Kidney glomerular epithelial cell (primary cell): ENCODE results near the gene UBE2E1.

ENCODE experiments used
- DNase-seq: peaks from one replicate; lab custom pipeline; 2025; lab: John Stamatoyannopoulos, UW

UBE2E1 gene

DNA sequence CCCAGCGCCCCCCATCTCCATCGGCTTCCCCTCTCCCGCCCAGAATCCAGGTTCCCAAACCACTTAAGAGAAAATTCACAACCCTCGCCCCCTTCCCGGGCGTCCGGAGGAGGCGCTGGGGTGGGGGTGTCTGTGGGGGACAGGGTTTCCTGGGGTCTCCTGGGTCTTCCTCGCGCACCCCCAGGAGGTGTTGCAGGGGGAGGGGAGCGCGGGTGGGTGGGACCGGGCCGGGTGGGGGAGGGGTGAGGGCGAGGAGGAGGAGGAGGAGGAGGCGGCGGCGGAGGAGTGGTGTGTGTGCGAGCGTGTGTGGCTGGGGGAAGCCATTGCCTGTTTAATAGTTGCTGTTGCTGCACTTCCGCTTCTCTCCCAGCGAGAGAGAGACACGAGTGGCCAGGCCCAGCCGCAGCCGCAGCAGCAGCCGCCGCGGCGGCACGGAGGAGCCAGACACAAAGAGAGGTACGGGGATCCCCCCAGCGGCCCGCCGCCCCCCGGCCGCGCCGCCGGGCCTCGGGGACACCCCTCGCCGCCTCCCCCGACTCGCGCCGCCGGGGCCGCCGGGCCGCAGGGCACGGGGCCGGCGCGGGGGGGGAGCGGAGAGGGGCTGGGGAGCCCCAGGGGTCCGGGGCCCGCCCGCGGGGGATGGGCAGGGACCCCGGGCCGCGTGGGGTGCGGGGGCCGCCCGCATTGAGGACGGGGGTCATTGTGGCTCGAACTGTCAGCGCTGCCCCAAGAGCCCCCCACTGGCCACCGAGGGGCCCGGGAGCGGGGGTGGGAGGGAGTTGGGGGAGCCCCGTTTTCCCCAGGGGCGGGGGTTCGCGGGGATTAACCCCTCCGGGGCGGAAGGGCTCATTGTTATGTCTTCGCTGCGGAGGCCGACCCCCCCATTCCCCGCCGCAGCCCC lies at the start of gene UBE2E1:
Gene UBE2E1 (plus strand): TSS at position 323 of the 901 bp plus-strand sequence. CDS start 1,315 bp downstream, outside the sequence.
- peak; percentile 63 for DNase-seq

DNA sequence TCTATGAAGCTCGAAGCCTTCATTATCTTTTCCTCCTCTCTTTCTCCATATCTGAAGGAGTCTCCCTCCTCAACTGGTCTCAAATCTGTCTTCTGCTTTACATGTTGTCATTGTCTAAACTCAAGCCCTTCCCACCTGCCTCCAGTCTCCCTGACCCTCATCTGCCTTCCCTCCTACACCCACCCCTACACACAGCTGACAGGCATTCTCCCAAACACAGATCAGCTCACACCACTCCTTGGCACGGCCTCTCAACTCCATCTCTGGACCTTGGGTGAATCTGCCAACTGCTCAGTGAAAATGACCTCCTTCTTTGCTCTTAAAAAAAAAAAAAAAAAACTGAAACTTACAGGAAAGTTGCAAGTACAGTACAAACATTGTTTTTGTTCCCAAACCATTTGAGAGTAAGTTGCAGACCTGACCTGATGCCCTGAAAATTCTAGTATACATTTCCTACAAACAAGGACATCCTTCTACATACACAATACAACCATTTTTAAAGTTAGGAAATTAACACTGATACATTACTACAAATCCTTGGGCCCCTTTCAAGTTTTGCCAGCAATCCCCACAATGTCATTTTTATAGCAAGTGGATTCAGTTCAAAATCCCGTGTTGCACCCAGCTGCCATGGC lies 49.4 kb upstream of the UBE2E1 start:
- no peak for DNase-seq

GRCh38 chr3:23758253-23758838 lies 47.4 kb upstream of the UBE2E1 start:
- DNase-seq, result no peak

- DNase-seq, result no peak
These were observed 45.4 kb upstream of the UBE2E1 start for GRCh38 chr3:23760325-23760724.

GRCh38 chr3:23760871-23761373 lies 44.8 kb upstream of the UBE2E1 start:
- no peak for DNase-seq

GRCh38 chr3:23761440-23761896 lies 44.3 kb upstream of the UBE2E1 start:
- DNase-seq, result peak; percentile 9

GRCh38 chr3:23762214-23762613 lies 43.5 kb upstream of the UBE2E1 start:
- no peak for DNase-seq

GRCh38 chr3:23762759-23763477 lies 42.8 kb upstream of the UBE2E1 start:
- no peak for DNase-seq

GRCh38 chr3:23764407-23764806 lies 41.3 kb upstream of the UBE2E1 start:
- no peak for DNase-seq

DNA sequence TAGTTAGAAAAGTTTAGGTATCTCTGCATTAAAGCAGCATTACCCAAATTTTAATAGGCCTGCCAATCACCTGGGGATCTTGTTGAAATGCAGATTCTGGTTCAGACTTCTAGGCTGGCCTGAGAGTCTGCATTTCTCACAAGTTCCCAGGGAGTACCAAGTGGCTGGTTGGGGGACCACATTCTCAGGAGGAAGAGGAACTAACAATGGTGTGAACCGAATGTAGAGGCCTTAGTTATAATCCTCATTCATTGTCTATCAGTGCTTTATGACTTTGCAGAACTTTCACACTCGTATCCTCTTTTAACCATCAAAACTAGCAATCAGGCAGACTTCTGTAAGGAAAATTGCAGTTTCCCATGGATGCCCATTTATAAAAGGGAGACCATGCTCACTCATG lies 38.2 kb upstream of the UBE2E1 start:
- DNase-seq, result no peak

- no peak for DNase-seq
These were observed 30.4 kb upstream of the UBE2E1 start for GRCh38 chr3:23775254-23775909.

GRCh38 chr3:23776352-23776891 lies 29.3 kb upstream of the UBE2E1 start:
- DNase-seq, result peak; percentile 51

DNA sequence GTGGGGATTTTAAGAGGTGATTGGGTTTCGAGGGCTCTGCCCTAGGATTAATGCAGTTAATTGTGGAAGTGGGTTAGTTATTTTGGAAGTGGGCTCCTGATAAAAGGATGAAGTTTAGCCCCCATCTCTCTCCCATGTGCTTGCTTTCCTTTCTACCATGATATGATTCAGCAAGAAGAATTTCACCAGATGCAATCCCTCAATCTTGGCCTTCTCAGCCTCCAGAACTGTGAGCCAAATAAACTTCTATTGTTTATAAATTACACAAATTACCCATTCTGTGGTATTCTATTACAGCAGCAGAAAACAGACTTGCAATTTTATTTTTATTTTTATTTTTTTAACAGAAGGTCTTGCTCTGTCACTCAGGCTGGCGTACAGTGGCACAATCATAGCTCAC lies 27.3 kb upstream of the UBE2E1 start:
- DNase-seq, result no peak

DNA sequence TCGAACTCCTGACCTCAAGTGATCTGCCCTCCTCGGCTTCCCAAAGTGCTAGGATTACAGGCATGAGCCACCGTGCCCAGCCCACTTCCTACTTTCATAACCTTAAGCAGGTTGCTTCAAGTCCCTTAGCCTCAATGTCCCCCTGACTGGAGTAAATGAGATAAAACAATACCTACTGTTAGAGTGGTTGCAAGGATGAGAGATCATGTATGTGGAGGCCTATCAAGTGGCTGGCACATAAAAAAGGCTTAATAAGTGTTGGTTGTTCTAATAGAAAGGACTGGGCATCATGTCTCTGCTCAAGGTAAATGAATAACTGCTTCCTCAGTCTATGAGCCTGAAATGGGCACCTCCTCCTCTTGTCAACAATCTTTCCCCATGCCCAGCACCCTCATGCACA lies 25.9 kb upstream of the UBE2E1 start:
- DNase-seq, result no peak

- DNase-seq, result no peak
These were observed 24.7 kb upstream of the UBE2E1 start for GRCh38 chr3:23781051-23781450.

DNA sequence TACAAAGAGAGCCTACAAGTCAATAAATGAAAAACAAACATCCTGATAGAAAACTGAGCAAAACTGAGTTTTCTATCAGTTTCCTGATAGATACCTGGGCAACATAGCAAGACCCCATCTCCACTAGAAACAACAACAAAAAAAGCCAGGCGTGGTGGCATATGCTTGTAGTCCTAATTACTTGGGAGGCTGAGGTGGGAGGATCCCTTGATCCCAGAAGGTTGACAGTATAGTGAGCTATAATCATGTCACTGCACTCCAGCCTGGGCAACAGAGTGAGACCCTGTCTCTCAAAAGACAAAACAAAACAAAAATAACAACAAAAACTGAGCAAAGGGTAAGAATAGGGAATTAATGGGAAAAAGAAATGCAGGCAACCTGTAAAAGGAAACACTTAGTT lies 23.9 kb upstream of the UBE2E1 start:
- no peak for DNase-seq

DNA sequence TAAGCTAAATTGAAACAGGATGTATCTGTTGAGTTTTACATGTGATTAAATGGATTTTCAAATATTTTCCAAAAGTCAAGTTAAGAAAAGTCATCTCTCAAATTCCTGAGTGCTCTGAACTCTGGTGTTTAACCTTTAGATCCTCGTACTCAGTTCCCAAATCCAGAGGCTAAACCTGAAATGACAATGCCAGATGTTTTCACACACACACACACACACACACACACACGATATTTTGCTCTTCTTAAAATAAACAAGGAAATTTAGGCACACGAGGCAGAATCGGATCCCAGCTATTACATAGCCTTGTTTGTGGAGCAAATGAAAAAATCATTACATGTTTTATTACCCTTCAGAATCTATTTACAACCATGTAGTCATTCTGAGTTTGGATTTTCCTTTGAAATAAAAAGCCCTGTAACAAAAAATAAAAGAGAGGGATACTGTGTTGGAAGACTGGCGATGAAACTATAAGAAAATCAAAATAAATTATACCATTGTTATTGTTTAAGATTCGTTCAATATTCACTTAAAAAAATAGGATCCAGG lies 20.6 kb upstream of the UBE2E1 start:
- DNase-seq, result no peak

- no peak for DNase-seq
These were observed 19.9 kb upstream of the UBE2E1 start for GRCh38 chr3:23785882-23786281.

GRCh38 chr3:23791678-23792077 lies 14.1 kb upstream of the UBE2E1 start:
- no peak for DNase-seq

DNA sequence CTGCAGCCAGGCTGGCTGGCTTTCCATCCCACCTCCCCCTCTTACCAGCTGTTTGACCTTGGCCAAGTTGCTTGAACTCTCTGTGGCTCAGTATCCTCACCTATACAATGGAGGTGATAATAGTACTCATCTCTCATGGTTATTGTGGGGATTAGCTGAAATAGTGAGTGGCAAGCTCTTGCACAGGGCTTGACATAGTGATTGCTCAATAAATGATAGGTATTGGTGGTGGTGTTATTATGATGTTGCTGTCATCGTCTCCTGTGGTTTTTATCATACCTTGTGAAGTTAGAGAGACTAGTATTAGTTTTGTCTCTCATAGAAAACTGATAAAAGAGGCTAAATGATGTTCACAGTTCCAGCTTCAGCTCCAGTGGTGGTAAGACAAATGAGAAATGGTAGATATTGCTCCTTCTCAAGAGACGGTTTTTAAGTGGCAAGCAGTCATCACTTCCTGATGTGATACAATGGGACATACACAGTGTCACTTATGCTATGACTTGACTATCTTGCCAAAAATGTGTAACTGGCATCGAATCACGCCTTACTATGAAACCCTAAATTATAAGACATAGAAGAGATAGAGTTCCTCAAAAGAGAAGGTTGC lies 12.1 kb upstream of the UBE2E1 start:
- no peak for DNase-seq
